Measurements from ENCODE around the gene HABP2. TPM values are rescaled to one million over a fixed set of nuclear protein-coding genes. Genes with fewer than 3 reads are reported as not detected.
A peak's percentile ranks its signal among the peaks of the same experiment; 100 is the strongest.

Gene HABP2
- total RNA-seq, 1 experiment from 2014 or later = 0.09 TPM

GRCh38 chr10:113612154-113612553 is 59.3 kb downstream of the HABP2 start (continued):
- TF ChIP-seq SP1 (CRISPR knock-in tag; conservative IDR thresholded peaks at IDR 0.05) = no peak
- TF ChIP-seq MXD4 (CRISPR knock-in tag; IDR thresholded peaks at IDR 0.05; ENCODE audit: borderline replicate concordance) = no peak

DNA sequence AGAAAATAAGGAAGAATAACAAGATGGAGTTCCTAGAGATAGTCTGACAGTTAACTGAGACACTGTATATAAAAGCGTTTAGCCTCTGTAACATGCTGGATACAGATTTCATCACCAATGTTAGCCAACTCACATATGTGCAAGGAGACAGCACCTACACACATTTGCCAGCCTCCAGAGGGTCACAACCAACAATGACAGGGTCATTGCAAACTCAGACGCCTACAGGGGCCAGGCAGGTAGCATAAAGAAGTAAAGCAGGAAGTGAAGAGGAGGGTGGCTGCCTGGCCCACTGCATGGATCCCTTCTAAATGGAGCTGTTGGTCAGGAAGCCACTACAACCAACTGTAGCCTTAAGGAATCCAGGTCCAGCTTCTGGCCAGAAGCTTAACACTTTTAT is 60.6 kb downstream of the HABP2 start:
- ChIA-PET CTCF (interaction anchor here (1.5 kb wide), 1 partner anchor 50 kb away, joined by 3 read pairs; no protein-coding TSS in a partner anchor), POLR2A (no interaction called here)
- Mint-ChIP-seq H3K9me3 (no peaks in the 10 kb centered on the region), H3K27ac (no peak overlapping the region), H3K36me3 (no peaks in the 10 kb centered on the region), H3K4me3 (no peak overlapping the region), H3K4me1 (peaks cover 68% of the 10 kb centered on the region), H3K27me3 (ENCODE audit: low read depth) (peaks cover 38% of the 10 kb centered on the region)
- no peak for DNase-seq (ENCODE audit: low spot score)
- TF ChIP-seq USF2 (CRISPR knock-in tag; IDR thresholded peaks at IDR 0.05) (no peak), ZBTB21 (CRISPR knock-in tag; IDR thresholded peaks at IDR 0.05; ENCODE audit: borderline replicate concordance) (no peak), RORB (CRISPR knock-in tag; IDR thresholded peaks at IDR 0.05) (no peak), NFYB (CRISPR knock-in tag; conservative IDR thresholded peaks at IDR 0.05; ENCODE audit: low read depth) (no peak), FOXK1 (CRISPR knock-in tag; IDR thresholded peaks at IDR 0.05) (no peak), NR2C2 (CRISPR knock-in tag; IDR thresholded peaks at IDR 0.05) (no peak), SOX15 (CRISPR knock-in tag; IDR thresholded peaks at IDR 0.05) (no peak), CBFB (CRISPR knock-in tag; IDR thresholded peaks at IDR 0.05; ENCODE audit: low read depth) (no peak), ARID4B (CRISPR knock-in tag; IDR thresholded peaks at IDR 0.05; ENCODE audit: borderline replicate concordance) (no peak)
- TF ChIP-seq, protein P1, sequence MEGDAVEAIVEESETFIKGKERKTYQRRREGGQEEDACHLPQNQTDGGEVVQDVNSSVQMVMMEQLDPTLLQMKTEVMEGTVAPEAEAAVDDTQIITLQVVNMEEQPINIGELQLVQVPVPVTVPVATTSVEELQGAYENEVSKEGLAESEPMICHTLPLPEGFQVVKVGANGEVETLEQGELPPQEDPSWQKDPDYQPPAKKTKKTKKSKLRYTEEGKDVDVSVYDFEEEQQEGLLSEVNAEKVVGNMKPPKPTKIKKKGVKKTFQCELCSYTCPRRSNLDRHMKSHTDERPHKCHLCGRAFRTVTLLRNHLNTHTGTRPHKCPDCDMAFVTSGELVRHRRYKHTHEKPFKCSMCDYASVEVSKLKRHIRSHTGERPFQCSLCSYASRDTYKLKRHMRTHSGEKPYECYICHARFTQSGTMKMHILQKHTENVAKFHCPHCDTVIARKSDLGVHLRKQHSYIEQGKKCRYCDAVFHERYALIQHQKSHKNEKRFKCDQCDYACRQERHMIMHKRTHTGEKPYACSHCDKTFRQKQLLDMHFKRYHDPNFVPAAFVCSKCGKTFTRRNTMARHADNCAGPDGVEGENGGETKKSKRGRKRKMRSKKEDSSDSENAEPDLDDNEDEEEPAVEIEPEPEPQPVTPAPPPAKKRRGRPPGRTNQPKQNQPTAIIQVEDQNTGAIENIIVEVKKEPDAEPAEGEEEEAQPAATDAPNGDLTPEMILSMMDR (IDR thresholded peaks at IDR 0.05) = no peak
- TF ChIP-seq, protein P2, sequence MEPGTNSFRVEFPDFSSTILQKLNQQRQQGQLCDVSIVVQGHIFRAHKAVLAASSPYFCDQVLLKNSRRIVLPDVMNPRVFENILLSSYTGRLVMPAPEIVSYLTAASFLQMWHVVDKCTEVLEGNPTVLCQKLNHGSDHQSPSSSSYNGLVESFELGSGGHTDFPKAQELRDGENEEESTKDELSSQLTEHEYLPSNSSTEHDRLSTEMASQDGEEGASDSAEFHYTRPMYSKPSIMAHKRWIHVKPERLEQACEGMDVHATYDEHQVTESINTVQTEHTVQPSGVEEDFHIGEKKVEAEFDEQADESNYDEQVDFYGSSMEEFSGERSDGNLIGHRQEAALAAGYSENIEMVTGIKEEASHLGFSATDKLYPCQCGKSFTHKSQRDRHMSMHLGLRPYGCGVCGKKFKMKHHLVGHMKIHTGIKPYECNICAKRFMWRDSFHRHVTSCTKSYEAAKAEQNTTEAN (CRISPR knock-in tag; IDR thresholded peaks at IDR 0.05) = no peak
- no peak for ATAC-seq

- ChIA-PET POLR2A (no interaction called here), CTCF (interaction anchor here (0.7 to 1.5 kb wide), 2 partner anchors 51 to 355 kb away, joined by 3 read pairs; no protein-coding TSS in a partner anchor)
- H3K36me3 Mint-ChIP-seq = no peaks in the 10 kb centered on the region
- ATAC-seq (no peak), DNase-seq (ENCODE audit: low spot score) (no peak)
- H3K4me3 Mint-ChIP-seq = no peak overlapping the region
- H3K9me3 Mint-ChIP-seq = no peaks in the 10 kb centered on the region
- peaks cover 69% of the 10 kb centered on the region for H3K4me1 Mint-ChIP-seq
- peaks cover 38% of the 10 kb centered on the region for H3K27me3 Mint-ChIP-seq (ENCODE audit: low read depth)
- H3K27ac Mint-ChIP-seq = no peak overlapping the region
- peak; percentile 53; the same call in 1 of the 2 replicates for TF ChIP-seq MAX (CRISPR knock-in tag; IDR thresholded peaks at IDR 0.05)
- TF ChIP-seq, protein P3, sequence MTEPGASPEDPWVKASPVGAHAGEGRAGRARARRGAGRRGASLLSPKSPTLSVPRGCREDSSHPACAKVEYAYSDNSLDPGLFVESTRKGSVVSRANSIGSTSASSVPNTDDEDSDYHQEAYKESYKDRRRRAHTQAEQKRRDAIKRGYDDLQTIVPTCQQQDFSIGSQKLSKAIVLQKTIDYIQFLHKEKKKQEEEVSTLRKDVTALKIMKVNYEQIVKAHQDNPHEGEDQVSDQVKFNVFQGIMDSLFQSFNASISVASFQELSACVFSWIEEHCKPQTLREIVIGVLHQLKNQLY (CRISPR knock-in tag; IDR thresholded peaks at IDR 0.05) = no peak
- TF ChIP-seq, protein P4, sequence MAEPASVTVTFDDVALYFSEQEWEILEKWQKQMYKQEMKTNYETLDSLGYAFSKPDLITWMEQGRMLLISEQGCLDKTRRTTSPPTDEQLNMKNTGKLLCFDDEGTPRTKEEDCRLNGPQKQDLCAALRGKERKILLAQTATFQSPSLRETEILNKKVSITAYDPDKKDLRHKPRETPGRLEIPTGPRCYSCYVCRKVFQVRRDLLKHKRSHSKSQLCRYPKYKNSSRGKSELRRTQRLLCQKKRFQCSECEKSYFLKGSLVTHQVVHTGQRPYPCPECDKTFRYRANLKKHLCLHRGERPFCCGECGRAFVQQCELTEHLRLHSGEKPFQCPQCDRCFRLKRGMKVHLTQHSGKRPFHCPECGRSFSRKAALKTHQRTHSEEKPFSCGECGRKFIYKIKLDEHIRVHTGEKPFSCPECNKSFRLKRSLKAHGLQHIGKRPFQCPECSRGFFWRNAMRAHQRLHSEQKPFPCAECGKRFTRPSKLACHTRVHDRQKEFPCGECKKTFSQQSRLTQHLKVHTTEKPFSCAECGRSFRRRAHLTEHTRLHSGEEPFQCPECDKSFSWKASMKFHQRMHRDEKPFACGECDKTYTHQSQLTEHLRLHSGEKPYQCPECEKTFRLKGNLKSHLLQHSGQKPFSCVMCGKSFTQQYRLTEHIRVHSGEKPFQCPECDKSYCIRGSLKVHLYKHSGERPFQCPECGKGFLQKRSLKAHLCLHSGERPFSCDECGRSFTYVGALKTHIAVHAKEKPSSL (CRISPR knock-in tag; conservative IDR thresholded peaks at IDR 0.05) = no peak
- TF ChIP-seq TCF7 (CRISPR knock-in tag; IDR thresholded peaks at IDR 0.05; ENCODE audit: low read depth) = no peak
- TF ChIP-seq USF2 (CRISPR knock-in tag; IDR thresholded peaks at IDR 0.05) = no peak
- TF ChIP-seq IRF2 (CRISPR knock-in tag; IDR thresholded peaks at IDR 0.05; ENCODE audit: borderline replicate concordance, low read depth) = no peak
- 0 out of 2 replicates have a peak, but pooled peaks have one; percentile 18 for TF ChIP-seq USF1 (CRISPR knock-in tag; IDR thresholded peaks at IDR 0.05)
These were observed 61.3 kb downstream of the HABP2 start for GRCh38 chr10:113613977-113614690.

Data from WTC11 (cell line).